HG03280 (cell line): ENCODE data around the gene EDEM3.
A peak's percentile ranks its signal among the peaks of the same experiment; 100 is the strongest.
"Not testable (repeated sequence)": the region's sequence is repeated elsewhere in the genome, so short reads cannot be mapped to it uniquely, and the experiment has no call there.

ENCODE experiments used
- ATAC-seq: cut with Tn5 transposase; IDR thresholded peaks from one replicate; pipeline ENCODE4 v1.9.1; 2021; ENCODE audit warnings: mild to moderate bottlenecking, moderate library complexity; ENCODE audit not compliant: unreplicated experiment

The EDEM3 gene

GRCh38 chr1:184769241-184769640 is 14.6 kb upstream of the EDEM3 start:
- no peak for ATAC-seq

- ATAC-seq: no peak
Measured at GRCh38 chr1:184768467-184768866, 13.8 kb upstream of the EDEM3 start.

GRCh38 chr1:184767591-184767990 is 12.9 kb upstream of the EDEM3 start:
- ATAC-seq: no peak

- no peak for ATAC-seq
Measured at GRCh38 chr1:184764483-184764882, 9.8 kb upstream of the EDEM3 start.

GRCh38 chr1:184763520-184763919 is 8.9 kb upstream of the EDEM3 start:
- not testable (repeated sequence) for ATAC-seq

- no peak for ATAC-seq
Measured at GRCh38 chr1:184761969-184762485, 7.4 kb upstream of the EDEM3 start.

- ATAC-seq: no peak
Measured at GRCh38 chr1:184759651-184760050, 5.0 kb upstream of the EDEM3 start.

GRCh38 chr1:184759112-184759511 is 4.5 kb upstream of the EDEM3 start:
- ATAC-seq: no peak

- ATAC-seq: no peak
Measured at GRCh38 chr1:184757891-184758290, 3.2 kb upstream of the EDEM3 start.

- ATAC-seq: no peak
Measured at GRCh38 chr1:184757406-184757805, 2.7 kb upstream of the EDEM3 start.

- ATAC-seq: peak; percentile 3
Measured at GRCh38 chr1:184755226-184756065, 788 bp upstream of the EDEM3 start.

- peak; percentile 5 for ATAC-seq
Measured at GRCh38 chr1:184753608-184754475, 816 bp downstream of the EDEM3 start.

- no peak for ATAC-seq
Measured at GRCh38 chr1:184753117-184753516, 1.5 kb downstream of the EDEM3 start.

GRCh38 chr1:184752656-184753055 is 2.0 kb downstream of the EDEM3 start:
- no peak for ATAC-seq

- ATAC-seq: no peak
Measured at GRCh38 chr1:184748740-184749139, 5.9 kb downstream of the EDEM3 start.

GRCh38 chr1:184747089-184747955 is 7.3 kb downstream of the EDEM3 start:
- ATAC-seq: peak; percentile 68

GRCh38 chr1:184745929-184746638 is 8.6 kb downstream of the EDEM3 start:
- ATAC-seq: peak; percentile 64

GRCh38 chr1:184745110-184745509 is 9.5 kb downstream of the EDEM3 start:
- no peak for ATAC-seq

GRCh38 chr1:184743062-184743756 is 11.4 kb downstream of the EDEM3 start:
- ATAC-seq: no peak
